ENCODE data around the gene MAPK8.

Gene MAPK8

GRCh38 chr10:48331436-48331835 lies 25.0 kb downstream of the MAPK8 start:
- no peaks in the 10 kb centered on the region for H3K27me3 ChIP-seq (ENCODE audit: insufficient read depth, low read depth, severe bottlenecking)
- no peak for DNase-seq
- no peaks in the 10 kb centered on the region for H3K9me3 ChIP-seq (ENCODE audit: severe bottlenecking)
- H3K4me3 ChIP-seq (ENCODE audit: low read depth, low read length), result no peak overlapping the region
- no peak for TF ChIP-seq CTCF (IDR thresholded peaks at IDR 0.05; ENCODE audit: low read depth, low read length)
- no peak overlapping the region for H3K27ac ChIP-seq
- H3K36me3 ChIP-seq, result peaks cover 3% of the 10 kb centered on the region

- TF ChIP-seq CTCF (IDR thresholded peaks at IDR 0.05; ENCODE audit: low read depth, low read length), result no peak
- no peak overlapping the region; the same call in 1 of the 2 replicates for H3K27ac ChIP-seq
- H3K9me3 ChIP-seq (ENCODE audit: severe bottlenecking), result no peaks in the 10 kb centered on the region
- DNase-seq, result no peak
- H3K4me3 ChIP-seq (ENCODE audit: low read depth, low read length), result no peak overlapping the region
- H3K27me3 ChIP-seq (ENCODE audit: insufficient read depth, low read depth, severe bottlenecking), result no peaks in the 10 kb centered on the region
- peaks cover 3% of the 10 kb centered on the region for H3K36me3 ChIP-seq
These were observed 25.8 kb downstream of the MAPK8 start for GRCh38 chr10:48332166-48332870.

GRCh38 chr10:48332871-48333216 lies 26.4 kb downstream of the MAPK8 start:
- peaks cover 3% of the 10 kb centered on the region for H3K36me3 ChIP-seq
- no peaks in the 10 kb centered on the region for H3K9me3 ChIP-seq (ENCODE audit: severe bottlenecking)
- DNase-seq, result no peak
- H3K27me3 ChIP-seq (ENCODE audit: insufficient read depth, low read depth, severe bottlenecking), result no peaks in the 10 kb centered on the region
- no peak for TF ChIP-seq CTCF (IDR thresholded peaks at IDR 0.05; ENCODE audit: low read depth, low read length)
- no peak overlapping the region for H3K4me3 ChIP-seq (ENCODE audit: low read depth, low read length)
- no peak overlapping the region; the same call in none of the 2 replicates for H3K27ac ChIP-seq

- Histone ChIP-seq H3K27ac (no peak overlapping the region), H3K4me3 (ENCODE audit: low read depth, low read length) (no peak overlapping the region), H3K9me3 (ENCODE audit: severe bottlenecking) (no peaks in the 10 kb centered on the region), H3K27me3 (ENCODE audit: insufficient read depth, low read depth, severe bottlenecking) (no peaks in the 10 kb centered on the region), H3K36me3 (peaks cover 3% of the 10 kb centered on the region)
- no peak for TF ChIP-seq CTCF (IDR thresholded peaks at IDR 0.05; ENCODE audit: low read depth, low read length)
- DNase-seq, result no peak
These were observed 27.4 kb downstream of the MAPK8 start for GRCh38 chr10:48333856-48334255.

- Histone ChIP-seq H3K27ac (no peak overlapping the region), H3K4me3 (ENCODE audit: low read depth, low read length) (no peak overlapping the region)
- no peak for DNase-seq
These were observed 29.3 kb downstream of the MAPK8 start for GRCh38 chr10:48335788-48336187.

More at GRCh38 chr10:48335788-48336187, 29.3 kb downstream of the MAPK8 start:
- Histone ChIP-seq H3K36me3 (peaks cover 3% of the 10 kb centered on the region), H3K9me3 (ENCODE audit: severe bottlenecking) (no peaks in the 10 kb centered on the region), H3K27me3 (ENCODE audit: insufficient read depth, low read depth, severe bottlenecking) (no peaks in the 10 kb centered on the region)
- no peak for TF ChIP-seq CTCF (IDR thresholded peaks at IDR 0.05; ENCODE audit: low read depth, low read length)

All from WERI-Rb-1 (cell line).